ENCODE results near the gene IFT80. TPM values are rescaled to one million over a fixed set of nuclear protein-coding genes. Genes with fewer than 3 reads are reported as not detected.

Gene IFT80
- polyA plus RNA-seq, 4 donors = 49.4 to 73.4 (median 58.2) TPM

DNA sequence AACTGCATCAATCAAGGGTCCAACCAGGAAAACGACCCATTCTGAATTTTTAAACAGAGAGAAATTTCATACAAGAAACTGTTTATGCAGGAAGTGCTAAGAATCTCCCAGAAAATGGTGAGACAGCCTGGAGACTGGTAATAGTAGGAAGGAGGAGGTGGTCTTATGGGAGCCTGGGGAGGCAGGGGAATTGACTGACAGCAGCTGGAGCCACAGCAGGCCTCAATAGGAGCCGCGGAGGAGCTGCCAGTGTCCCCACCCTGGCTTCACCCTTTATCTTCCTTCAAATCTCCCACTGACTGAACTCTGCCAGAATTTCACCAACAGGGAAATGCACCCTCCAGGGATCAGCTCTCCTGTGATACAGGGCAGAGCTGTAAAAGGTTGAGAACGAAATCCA is 181.3 kb downstream of the IFT80 start:
- no peak for DNase-seq (ENCODE audit: low read depth in 4 of 4, low spot score in 2 of 4)

DNA sequence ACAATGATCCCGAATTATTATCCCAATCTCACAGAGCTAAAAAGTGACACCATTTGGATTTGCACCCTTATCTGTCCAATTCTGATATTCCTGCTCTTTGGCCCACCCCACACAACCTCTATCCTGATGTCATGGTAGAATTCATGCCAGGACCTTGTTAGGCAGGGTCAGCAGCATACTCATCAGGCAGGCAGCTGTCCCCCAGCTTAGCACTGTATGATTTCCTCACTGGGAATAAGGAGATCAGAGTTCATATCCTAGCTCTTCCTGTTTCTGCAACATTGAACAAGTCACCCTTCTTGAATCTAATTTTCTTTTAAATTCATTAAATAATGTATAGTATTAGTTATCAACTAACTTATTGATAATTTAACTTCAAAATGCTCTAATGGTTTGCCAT is 185.8 kb downstream of the IFT80 start:
- DNase-seq (ENCODE audit: low read depth in 4 of 4, low spot score in 2 of 4) = no peak

DNA sequence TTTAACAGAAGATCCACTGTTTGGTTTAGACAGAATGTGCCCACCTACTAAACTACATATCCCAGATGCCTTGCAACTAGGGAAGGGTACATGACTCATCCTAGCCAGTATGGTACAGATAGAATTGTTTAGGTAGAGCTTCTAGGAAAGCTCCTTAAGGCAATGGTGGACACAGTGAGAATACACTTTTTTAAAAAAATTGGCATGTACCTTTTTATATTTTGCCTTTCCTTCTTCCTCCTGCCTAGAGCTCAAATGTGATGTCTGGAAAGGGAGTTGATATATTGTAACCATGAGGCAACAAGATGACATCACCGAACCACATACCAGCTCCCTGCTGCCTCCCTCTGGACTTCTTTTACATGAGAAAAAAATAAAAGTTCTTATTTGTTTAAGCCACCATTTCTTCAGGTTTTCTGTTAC is 188.2 kb downstream of the IFT80 start:
- DNase-seq (ENCODE audit: low read depth in 4 of 4, low spot score in 2 of 4) = no peak

DNA sequence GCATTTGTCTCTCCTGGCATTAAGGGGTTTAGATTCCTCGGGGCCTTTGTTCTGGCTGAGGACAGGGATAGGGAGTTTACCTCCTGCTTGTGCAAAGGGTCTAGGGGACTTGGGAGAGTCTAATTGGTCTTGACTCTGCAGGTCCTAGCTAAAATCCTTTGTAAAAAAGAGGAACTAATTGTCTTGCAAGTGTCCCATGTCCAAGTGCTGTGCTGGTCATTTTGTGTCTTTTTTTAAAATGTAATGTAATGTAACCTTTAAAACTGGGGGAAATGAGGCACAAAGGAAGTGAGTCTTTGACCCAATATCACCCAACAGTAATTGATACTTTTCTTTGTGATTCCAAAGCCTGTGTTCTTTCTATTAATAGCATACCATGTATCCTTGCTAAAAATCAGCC is 188.7 kb downstream of the IFT80 start:
- no peak for DNase-seq (ENCODE audit: low read depth in 4 of 4, low spot score in 2 of 4)

Other genes with a start within 250 kb of the IFT80 start
- under 1 TPM; 0.27 to 0.62 (median 0.36) TPM for gene C3orf80, start 173.8 kb downstream of the IFT80 start, polyA plus RNA-seq (ENCODE audit: insufficient read length in 4 of 4)
- gene SMC4, start 425 bp upstream of the IFT80 start, polyA plus RNA-seq (ENCODE audit: insufficient read length in 4 of 4) = 100 to 1,000 TPM in 2 of 4 donors, 10 to 100 TPM in 2; 91.4 to 130 (median 98.5) TPM
- gene TRIM59, start 50.6 kb upstream of the IFT80 start, polyA plus RNA-seq (ENCODE audit: insufficient read length in 4 of 4) = 10 to 100 TPM; 13.5 to 22.8 (median 16.6) TPM
- gene KPNA4, start 166.3 kb upstream of the IFT80 start, polyA plus RNA-seq (ENCODE audit: insufficient read length in 4 of 4) = 10 to 100 TPM; 69.1 to 84.1 (median 72.8) TPM

All from left renal cortex interstitium (tissue), 4 donors.